A673 (cell line): ENCODE data around the gene RYR1. TPM values are rescaled to one million over a fixed set of nuclear protein-coding genes. Genes with fewer than 3 reads are reported as not detected.

Experiments used
- BruUV-seq: library from RNA; stranded (reverse); fragments of 400-500 nt; replicated peaks from 2 replicates; lab custom pipeline; 2021; lab: Mats Ljungman, UMichigan
- CTCF ChIA-PET: fragments of 300-600 bp; sonication (Branson Sonifier 250); formaldehyde crosslinking; loops from one replicate; lab custom pipeline; 2022; ENCODE audit warnings: antibody characterized with exemption; lab: Charles Lee
- POLR2A ChIA-PET: fragments of 300-600 bp; sonication (Branson Sonifier 250); formaldehyde crosslinking; loops from one replicate; lab custom pipeline; 2022; ENCODE audit warnings: antibody characterized with exemption; ENCODE audit not compliant: low non-redundant PET; lab: Charles Lee
- DNase-seq: peaks from one replicate; pipeline ENCODE4 v3.0.0-alpha.2; 2015; ENCODE audit warnings: low spot score
- H3K27ac ChIP-seq: fragments of 200-600 bp; sonication (generic); 2 replicates; pipeline ENCODE4 v1.5.1; 2016; ENCODE audit warnings: mixed run types, low read depth, mild to moderate bottlenecking, mixed read lengths, antibody characterized with exemption, low read length; ENCODE audit not compliant: poor library complexity, severe bottlenecking
- H3K27me3 ChIP-seq: fragments of 200-600 bp; sonication (generic); replicated peaks from 2 replicates; pipeline ENCODE4 v1.6.1; 2017; ENCODE audit warnings: mixed run types, low read depth, mild to moderate bottlenecking, mixed read lengths, antibody characterized with exemption, low read length; ENCODE audit not compliant: insufficient read depth, poor library complexity
- H3K36me3 ChIP-seq: fragments of 200-600 bp; sonication (generic); 2 replicates; pipeline ENCODE4 v1.6.1; 2016; ENCODE audit warnings: mixed run types, mild to moderate bottlenecking, mixed read lengths, antibody characterized with exemption, low read length; ENCODE audit not compliant: insufficient read depth, poor library complexity, severe bottlenecking
- H3K4me1 ChIP-seq: fragments of 200-600 bp; sonication (generic); 2 replicates; pipeline ENCODE4 v1.6.1; 2017; ENCODE audit warnings: mixed run types, mild to moderate bottlenecking, mixed read lengths, antibody characterized with exemption, low read length; ENCODE audit not compliant: insufficient read depth, poor library complexity, severe bottlenecking
- H3K4me3 ChIP-seq: fragments of 200-600 bp; sonication (generic); 2 replicates; pipeline ENCODE4 v1.5.1; 2016; ENCODE audit warnings: low read depth, mixed run types, mild to moderate bottlenecking, mixed read lengths, low read length; ENCODE audit not compliant: poor library complexity, severe bottlenecking
- H3K9me3 ChIP-seq: fragments of 200-600 bp; sonication (generic); 2 replicates; pipeline ENCODE4 v1.6.1; 2016; ENCODE audit warnings: mixed run types, low read depth, mild to moderate bottlenecking, mixed read lengths, antibody characterized with exemption, low read length; ENCODE audit not compliant: poor library complexity, severe bottlenecking
- CTCF ChIP-seq: fragments of 300-800, 200-600 bp; sonication (generic); conservative IDR thresholded peaks from 2 replicates; pipeline ENCODE4 v1.5.1; 2017; ENCODE audit warnings: low read depth, mild to moderate bottlenecking, antibody characterized with exemption, low read length, moderate library complexity, mixed read lengths
- EZH2 ChIP-seq: fragments of 200-600 bp; sonication (generic); IDR thresholded peaks from 2 replicates; pipeline ENCODE4 v1.6.1; 2017; ENCODE audit warnings: borderline replicate concordance, low read depth, mild to moderate bottlenecking, mixed read lengths, antibody characterized with exemption, low read length; ENCODE audit not compliant: poor library complexity, severe bottlenecking
- intact Hi-C: fragments of 100-400 bp; cut with micrococcal nuclease; formaldehyde crosslinking; loops from one replicate; pipeline ENCODE4 v1.10.0; 2022; ENCODE audit not compliant: unreplicated experiment
- total RNA-seq: library from RNA; stranded (reverse); gene quantifications from 2 replicates; pipeline ENCODE4 v1.2.3, GENCODE V29; 2021

RYR1 gene
- total RNA-seq, 1 experiment from 2014 or later = 0.28 TPM

- Histone ChIP-seq H3K4me3 (no peak overlapping the region), H3K27me3 (no peaks in the 10 kb centered on the region), H3K9me3 (peaks cover 6% of the 10 kb centered on the region), H3K27ac (no peak overlapping the region), H3K4me1 (peaks cover 8% of the 10 kb centered on the region), H3K36me3 (no peaks in the 10 kb centered on the region)
- no TSS peak for BruUV-seq
- intact Hi-C loops = no loop called here
- ChIA-PET POLR2A (no interaction called here), CTCF (no interaction called here)
- DNase-seq = no peak
- TF ChIP-seq EZH2 (no peak), CTCF (no peak)
Measured at GRCh38 chr19:38531515-38531914, 98.0 kb downstream of the RYR1 start.

GRCh38 chr19:38532939-38533338 lies 99.4 kb downstream of the RYR1 start:
- H3K9me3 ChIP-seq = peaks cover 6% of the 10 kb centered on the region
- BruUV-seq = no TSS peak
- POLR2A ChIA-PET = no interaction called here
- DNase-seq = no peak
- H3K36me3 ChIP-seq = no peaks in the 10 kb centered on the region
- intact Hi-C loops = no loop called here
- H3K4me3 ChIP-seq = no peak overlapping the region
- H3K4me1 ChIP-seq = peaks cover 8% of the 10 kb centered on the region
- no peaks in the 10 kb centered on the region for H3K27me3 ChIP-seq
- CTCF ChIA-PET = no interaction called here
- H3K27ac ChIP-seq = no peak overlapping the region
- TF ChIP-seq EZH2 (no peak), CTCF (no peak)

GRCh38 chr19:38534574-38534973 lies 101.1 kb downstream of the RYR1 start:
- CTCF ChIA-PET = no interaction called here

More at GRCh38 chr19:38534574-38534973, 101.1 kb downstream of the RYR1 start:
- DNase-seq = no peak
- Histone ChIP-seq H3K9me3 (peaks cover 6% of the 10 kb centered on the region), H3K4me3 (no peak overlapping the region), H3K36me3 (no peaks in the 10 kb centered on the region), H3K4me1 (peaks cover under 1% of the 10 kb centered on the region), H3K27ac (no peak overlapping the region), H3K27me3 (no peaks in the 10 kb centered on the region)
- BruUV-seq = no TSS peak
- POLR2A ChIA-PET = no interaction called here
- no peak for TF ChIP-seq CTCF
- TF ChIP-seq EZH2 = no peak
- intact Hi-C loops = no loop called here
